Measurements from ENCODE around the gene PSD4.
"Not testable (repeated sequence)": the region's sequence is repeated elsewhere in the genome, so short reads cannot be mapped to it uniquely, and the experiment has no call there.

The PSD4 gene

GRCh38 chr2:113234721-113235346 lies 61.1 kb downstream of the PSD4 start:
- H3K79me2 ChIP-seq (ENCODE audit: insufficient read depth, low read length) = peaks cover 11% of the 10 kb centered on the region; the same call in 1 of the 2 replicates
- H3K27ac ChIP-seq (ENCODE audit: low read depth, low read length) = no peak overlapping the region
- H3F3A ChIP-seq (ENCODE audit: insufficient read depth) = no peaks in the 10 kb centered on the region
- H3K9ac ChIP-seq (ENCODE audit: low read length) = peak overlapping the region; percentile 70
- H3K4me2 ChIP-seq (ENCODE audit: low read depth, low read length, poor library complexity, severe bottlenecking) = peak overlapping the region; percentile 79
- no peaks in the 10 kb centered on the region for H3K27me3 ChIP-seq (ENCODE audit: low read length)
- H3K36me3 ChIP-seq (ENCODE audit: low read length) = peaks cover 4% of the 10 kb centered on the region; the same call in 1 of the 2 replicates
- peak overlapping the region; percentile 83 for H3K4me3 ChIP-seq (ENCODE audit: insufficient read depth, low read length, poor library complexity, severe bottlenecking)
- no peaks in the 10 kb centered on the region for H4K20me1 ChIP-seq (ENCODE audit: low read depth, low read length)
- no peaks in the 10 kb centered on the region for H3K9me3 ChIP-seq (ENCODE audit: insufficient read depth, low read length)
- H3K9me2 ChIP-seq (replicated peaks; ENCODE audit: insufficient read depth, low read length) = no peaks in the 10 kb centered on the region
- TF ChIP-seq CTCF (IDR thresholded peaks at IDR 0.05; ENCODE audit: insufficient read depth, low read length, poor library complexity, severe bottlenecking) = no peak
- no peak for TF ChIP-seq EZH2phosphoT487 (conservative IDR thresholded peaks at IDR 0.05; ENCODE audit: low read length)
- peak overlapping the region; percentile 97 for H2AFZ ChIP-seq (ENCODE audit: low read depth, low read length, severe bottlenecking)

DNA sequence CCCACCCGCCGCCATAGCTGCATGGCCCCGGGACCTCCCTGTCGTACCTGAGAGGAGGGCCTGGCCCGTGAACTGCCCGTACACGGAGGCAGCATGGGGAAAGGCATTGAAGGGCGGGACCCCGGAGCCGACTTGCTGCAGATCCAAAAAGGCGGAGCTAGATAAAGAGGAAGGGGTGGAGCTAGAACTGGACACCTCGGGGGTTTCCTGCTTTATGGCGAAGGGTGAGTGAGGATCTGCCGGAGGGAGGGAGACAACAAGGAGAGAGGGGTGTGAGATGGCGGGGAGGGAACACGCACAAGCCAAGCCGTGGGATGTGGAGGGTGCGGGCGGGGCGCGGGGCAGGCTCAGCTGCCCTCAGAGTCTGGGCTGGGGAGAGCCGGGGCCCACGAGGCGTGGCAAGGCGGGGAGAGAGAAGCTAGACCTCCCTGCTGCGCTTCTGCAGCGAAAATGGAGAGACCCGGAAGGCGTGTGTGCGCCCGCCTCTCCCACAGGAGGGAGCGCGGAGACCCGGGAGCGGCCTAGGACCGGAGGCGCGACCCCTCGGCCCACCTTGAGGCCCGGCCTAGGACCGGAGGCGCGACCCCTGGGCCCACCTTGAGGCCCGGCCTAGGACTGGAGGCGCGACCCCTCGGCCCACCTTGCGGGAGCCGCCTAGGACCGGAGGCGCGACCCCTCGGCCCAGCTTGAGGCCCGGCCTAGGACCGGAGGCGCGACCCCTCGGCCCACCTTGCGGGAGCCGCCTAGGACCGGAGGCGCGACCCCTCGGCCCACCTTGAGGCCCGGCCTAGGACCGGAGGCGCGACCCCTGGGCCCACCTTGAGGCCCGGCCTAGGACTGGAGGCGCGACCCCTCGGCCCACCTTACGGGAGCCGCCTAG lies 61.8 kb downstream of the PSD4 start:
- peak overlapping the region; percentile 97 for H2AFZ ChIP-seq (ENCODE audit: low read depth, low read length, severe bottlenecking)
- H3K36me3 ChIP-seq (ENCODE audit: low read length); H3K9me3 ChIP-seq (ENCODE audit: insufficient read depth, low read length); H4K20me1 ChIP-seq (ENCODE audit: low read depth, low read length); H3K9me2 ChIP-seq (replicated peaks; ENCODE audit: insufficient read depth, low read length); H3K27me3 ChIP-seq (ENCODE audit: low read length); H3F3A ChIP-seq (ENCODE audit: insufficient read depth): not testable (repeated sequence)
- H3K4me3 ChIP-seq (ENCODE audit: insufficient read depth, low read length, poor library complexity, severe bottlenecking) = peak overlapping the region; percentile 83
- H3K79me2 ChIP-seq (ENCODE audit: insufficient read depth, low read length) = peaks cover 13% of the 10 kb centered on the region; the same call in 1 of the 2 replicates
- H3K4me2 ChIP-seq (ENCODE audit: low read depth, low read length, poor library complexity, severe bottlenecking) = peak overlapping the region; percentile 79
- peak overlapping the region; percentile 70 for H3K9ac ChIP-seq (ENCODE audit: low read length)
- peak overlapping the region; percentile 49; the same call in 1 of the 2 replicates for H3K27ac ChIP-seq (ENCODE audit: low read depth, low read length)

GRCh38 chr2:113236367-113237159 lies 62.8 kb downstream of the PSD4 start:
- peak overlapping the region; percentile 54 for H3K4me2 ChIP-seq (ENCODE audit: low read depth, low read length, poor library complexity, severe bottlenecking)
- no peak for TF ChIP-seq CTCF (IDR thresholded peaks at IDR 0.05; ENCODE audit: insufficient read depth, low read length, poor library complexity, severe bottlenecking)
- TF ChIP-seq EZH2phosphoT487 (conservative IDR thresholded peaks at IDR 0.05; ENCODE audit: low read length) = no peak
- H4K20me1 ChIP-seq (ENCODE audit: low read depth, low read length) = no peaks in the 10 kb centered on the region; the same call in 1 of the 2 replicates
- no peaks in the 10 kb centered on the region for H3F3A ChIP-seq (ENCODE audit: insufficient read depth)
- peak overlapping the region; percentile 54 for H3K4me3 ChIP-seq (ENCODE audit: insufficient read depth, low read length, poor library complexity, severe bottlenecking)
- H3K36me3 ChIP-seq (ENCODE audit: low read length) = peaks cover 4% of the 10 kb centered on the region; the same call in 1 of the 2 replicates
- no peaks in the 10 kb centered on the region for H3K9me2 ChIP-seq (replicated peaks; ENCODE audit: insufficient read depth, low read length)
- H3K9me3 ChIP-seq (ENCODE audit: insufficient read depth, low read length) = no peaks in the 10 kb centered on the region
- H2AFZ ChIP-seq (ENCODE audit: low read depth, low read length, severe bottlenecking) = no peak overlapping the region
- H3K27me3 ChIP-seq (ENCODE audit: low read length) = no peaks in the 10 kb centered on the region
- H3K9ac ChIP-seq (ENCODE audit: low read length) = peak overlapping the region; percentile 70
- no peak overlapping the region for H3K27ac ChIP-seq (ENCODE audit: low read depth, low read length)
- peaks cover 13% of the 10 kb centered on the region; the same call in 1 of the 2 replicates for H3K79me2 ChIP-seq (ENCODE audit: insufficient read depth, low read length)
